ENCODE data around the gene CRTC3. TPM values are rescaled to one million over a fixed set of nuclear protein-coding genes. Genes with fewer than 3 reads are reported as not detected.

The CRTC3 gene
- total and polyA plus RNA-seq, 2 of the 13 experiments (the other 11 are each of a cell fraction or from before 2014, with no cell fraction given) = 8.4 to 11.8 TPM

DNA sequence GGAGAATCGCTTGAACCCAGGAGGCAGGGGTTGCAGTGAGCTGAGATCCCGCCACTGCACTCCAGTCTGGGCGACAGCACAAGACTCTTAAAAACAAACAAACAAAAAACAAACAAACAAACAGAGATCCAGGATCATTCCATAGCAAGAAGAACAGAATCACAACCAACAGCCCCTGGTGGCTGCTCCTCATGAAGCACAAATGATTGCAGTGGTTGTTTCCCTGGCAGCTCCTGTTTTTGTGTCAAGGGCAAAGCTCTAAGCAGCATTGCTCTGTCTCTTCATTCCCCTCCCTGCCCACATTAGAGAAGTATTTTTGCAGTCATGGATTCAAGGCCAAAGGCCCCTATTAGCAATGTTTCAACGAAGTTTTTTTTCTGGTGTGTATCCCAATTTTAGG lies 161.6 kb downstream of the CRTC3 start (continued):
- TF ChIP-seq, protein P1, sequence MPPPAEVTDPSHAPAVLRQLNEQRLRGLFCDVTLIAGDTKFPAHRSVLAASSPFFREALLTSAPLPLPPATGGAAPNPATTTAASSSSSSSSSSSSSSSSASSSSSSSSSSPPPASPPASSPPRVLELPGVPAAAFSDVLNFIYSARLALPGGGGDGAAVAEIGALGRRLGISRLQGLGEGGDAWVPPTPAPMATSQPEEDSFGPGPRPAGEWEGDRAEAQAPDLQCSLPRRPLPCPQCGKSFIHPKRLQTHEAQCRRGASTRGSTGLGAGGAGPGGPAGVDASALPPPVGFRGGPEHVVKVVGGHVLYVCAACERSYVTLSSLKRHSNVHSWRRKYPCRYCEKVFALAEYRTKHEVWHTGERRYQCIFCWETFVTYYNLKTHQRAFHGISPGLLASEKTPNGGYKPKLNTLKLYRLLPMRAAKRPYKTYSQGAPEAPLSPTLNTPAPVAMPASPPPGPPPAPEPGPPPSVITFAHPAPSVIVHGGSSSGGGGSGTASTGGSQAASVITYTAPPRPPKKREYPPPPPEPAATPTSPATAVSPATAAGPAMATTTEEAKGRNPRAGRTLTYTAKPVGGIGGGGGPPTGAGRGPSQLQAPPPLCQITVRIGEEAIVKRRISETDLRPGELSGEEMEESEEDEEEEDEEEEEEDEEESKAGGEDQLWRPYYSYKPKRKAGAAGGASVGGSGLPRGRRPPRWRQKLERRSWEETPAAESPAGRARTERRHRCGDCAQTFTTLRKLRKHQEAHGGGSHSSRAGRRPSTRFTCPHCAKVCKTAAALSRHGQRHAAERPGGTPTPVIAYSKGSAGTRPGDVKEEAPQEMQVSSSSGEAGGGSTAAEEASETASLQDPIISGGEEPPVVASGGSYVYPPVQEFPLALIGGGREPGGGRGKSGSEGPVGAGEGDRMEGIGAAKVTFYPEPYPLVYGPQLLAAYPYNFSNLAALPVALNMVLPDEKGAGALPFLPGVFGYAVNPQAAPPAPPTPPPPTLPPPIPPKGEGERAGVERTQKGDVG (CRISPR knock-in tag; IDR thresholded peaks at IDR 0.05; ENCODE audit: borderline replicate concordance) = no peak
- TF ChIP-seq FOXJ3 (CRISPR knock-in tag; IDR thresholded peaks at IDR 0.05; ENCODE audit: borderline replicate concordance) (no peak), ZNF205 (CRISPR knock-in tag; IDR thresholded peaks at IDR 0.05) (no peak)

DNA sequence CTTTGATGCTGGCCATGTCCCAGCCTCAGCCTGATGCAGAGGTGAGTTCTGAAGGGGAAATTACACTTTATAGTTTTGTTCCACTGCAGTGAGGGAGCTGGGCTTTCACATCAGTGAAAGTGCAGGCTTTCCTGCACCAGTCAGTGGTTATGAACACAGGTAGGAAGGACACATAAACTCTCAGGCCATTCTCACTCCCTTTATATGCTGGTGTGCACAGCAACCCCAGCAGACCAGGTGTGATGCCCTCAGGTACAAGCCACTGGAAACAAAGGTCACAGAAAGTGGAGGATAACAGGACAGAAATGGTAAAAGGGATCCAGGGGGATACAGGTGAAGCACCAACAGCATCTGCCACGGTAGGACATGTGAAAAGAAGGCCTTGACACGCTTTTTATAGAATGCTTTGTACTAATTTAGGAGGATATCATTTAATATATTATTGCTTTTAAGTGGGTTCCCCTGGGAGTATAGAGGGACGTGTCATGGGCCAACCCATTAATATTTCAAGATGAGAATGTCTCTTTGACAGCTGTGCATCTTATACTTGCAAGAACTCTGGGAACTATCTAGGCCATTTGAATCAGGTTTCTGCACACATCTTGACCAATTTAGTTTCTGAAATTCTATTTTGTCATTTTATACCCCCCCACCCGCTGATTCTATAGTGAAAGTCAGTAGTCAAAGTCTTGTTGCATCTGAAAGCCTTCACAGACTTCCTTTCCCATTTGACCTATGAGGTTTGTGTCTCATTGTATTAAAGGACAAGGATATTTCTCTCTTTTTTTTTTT lies 162.5 kb downstream of the CRTC3 start:
- Histone ChIP-seq H3K9ac (ENCODE audit: insufficient read depth, low read depth, low read length) (no peak overlapping the region), H3K27me3 (ENCODE audit: control insufficient read depth in 1 of 2, insufficient read depth in 2 of 2, low read length in 2 of 2) (no peaks in the 10 kb centered on the region), H3K36me3 (replicated peaks in 1 of 2; ENCODE audit: control insufficient read depth in 1 of 2, insufficient read depth in 2 of 2, low read length in 2 of 2) (no peaks in the 10 kb centered on the region), H4K20me1 (ENCODE audit: insufficient read depth, low read length) (no peaks in the 10 kb centered on the region), H3K4me1 (ENCODE audit: insufficient read depth, low read length) (no peaks in the 10 kb centered on the region), H3K79me2 (ENCODE audit: insufficient read depth, low read length) (no peaks in the 10 kb centered on the region), H2AFZ (ENCODE audit: low read length) (no peak overlapping the region), H3K4me3 (replicated peaks in 1 of 3; ENCODE audit: insufficient read depth in 1 of 3, low read depth in 2 of 3, low read length in 3 of 3) (no peak overlapping the region), H3K4me2 (ENCODE audit: low read depth, low read length) (no peak overlapping the region), H3K27ac (ENCODE audit: extremely low read length, insufficient read depth, low read length) (no peak overlapping the region), H3K9me3 (ENCODE audit: low read length) (no peaks in the 10 kb centered on the region)
- CTCF ChIA-PET (ENCODE audit: low intra/inter-chr PET ratio, low total read pairs) = no interaction called here
- in situ Hi-C loops (cut with HindIII; ENCODE audit: extremely low pct_ligation_motif_present, low pct_unique_long_range_greater_than_20kb) (loop anchor here (5.0 kb wide), 1 partner anchor 45 kb away; no protein-coding TSS in a partner anchor), intact Hi-C loops (cut with micrococcal nuclease; ENCODE audit: unreplicated experiment) (no loop called here)
- POLR2A ChIA-PET = no interaction called here
- no peak for DNase-seq (ENCODE audit: low spot score)
- no peak for ATAC-seq
- FAIRE-seq = no peak
- BruUV-seq (replicated peaks) = no TSS peak
- WGBS (ENCODE audit: low lambda C conversion rate) = 37% methylated on average over 4 of the region's 4 CpGs
- TF ChIP-seq NFKBIZ (CRISPR knock-in tag; IDR thresholded peaks at IDR 0.05) (no peak), CEBPG (CRISPR knock-in tag; IDR thresholded peaks at IDR 0.05) (no peak), AHDC1 (CRISPR knock-in tag; IDR thresholded peaks at IDR 0.05; ENCODE audit: borderline replicate concordance) (no peak), ISL2 (CRISPR knock-in tag; IDR thresholded peaks at IDR 0.05) (no peak), MXI1 (IDR thresholded peaks at IDR 0.05; ENCODE audit: borderline replicate concordance, low read depth, low read length) (no peak), E2F5 (CRISPR knock-in tag; conservative IDR thresholded peaks at IDR 0.05) (no peak)
- TF ChIP-seq, protein P2, sequence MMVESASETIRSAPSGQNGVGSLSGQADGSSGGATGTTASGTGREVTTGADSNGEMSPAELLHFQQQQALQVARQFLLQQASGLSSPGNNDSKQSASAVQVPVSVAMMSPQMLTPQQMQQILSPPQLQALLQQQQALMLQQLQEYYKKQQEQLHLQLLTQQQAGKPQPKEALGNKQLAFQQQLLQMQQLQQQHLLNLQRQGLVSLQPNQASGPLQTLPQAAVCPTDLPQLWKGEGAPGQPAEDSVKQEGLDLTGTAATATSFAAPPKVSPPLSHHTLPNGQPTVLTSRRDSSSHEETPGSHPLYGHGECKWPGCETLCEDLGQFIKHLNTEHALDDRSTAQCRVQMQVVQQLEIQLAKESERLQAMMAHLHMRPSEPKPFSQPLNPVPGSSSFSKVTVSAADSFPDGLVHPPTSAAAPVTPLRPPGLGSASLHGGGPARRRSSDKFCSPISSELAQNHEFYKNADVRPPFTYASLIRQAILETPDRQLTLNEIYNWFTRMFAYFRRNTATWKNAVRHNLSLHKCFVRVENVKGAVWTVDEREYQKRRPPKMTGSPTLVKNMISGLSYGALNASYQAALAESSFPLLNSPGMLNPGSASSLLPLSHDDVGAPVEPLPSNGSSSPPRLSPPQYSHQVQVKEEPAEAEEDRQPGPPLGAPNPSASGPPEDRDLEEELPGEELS (CRISPR knock-in tag; IDR thresholded peaks at IDR 0.05) = no peak
